DMS153 (cell line): ENCODE measurements around the gene AGT.
A peak's percentile ranks its signal among the peaks of the same experiment; 100 is the strongest.

Source experiments
- DNase-seq: peaks from one replicate; lab custom pipeline; 2025; lab: John Stamatoyannopoulos, UW

Gene AGT

DNA sequence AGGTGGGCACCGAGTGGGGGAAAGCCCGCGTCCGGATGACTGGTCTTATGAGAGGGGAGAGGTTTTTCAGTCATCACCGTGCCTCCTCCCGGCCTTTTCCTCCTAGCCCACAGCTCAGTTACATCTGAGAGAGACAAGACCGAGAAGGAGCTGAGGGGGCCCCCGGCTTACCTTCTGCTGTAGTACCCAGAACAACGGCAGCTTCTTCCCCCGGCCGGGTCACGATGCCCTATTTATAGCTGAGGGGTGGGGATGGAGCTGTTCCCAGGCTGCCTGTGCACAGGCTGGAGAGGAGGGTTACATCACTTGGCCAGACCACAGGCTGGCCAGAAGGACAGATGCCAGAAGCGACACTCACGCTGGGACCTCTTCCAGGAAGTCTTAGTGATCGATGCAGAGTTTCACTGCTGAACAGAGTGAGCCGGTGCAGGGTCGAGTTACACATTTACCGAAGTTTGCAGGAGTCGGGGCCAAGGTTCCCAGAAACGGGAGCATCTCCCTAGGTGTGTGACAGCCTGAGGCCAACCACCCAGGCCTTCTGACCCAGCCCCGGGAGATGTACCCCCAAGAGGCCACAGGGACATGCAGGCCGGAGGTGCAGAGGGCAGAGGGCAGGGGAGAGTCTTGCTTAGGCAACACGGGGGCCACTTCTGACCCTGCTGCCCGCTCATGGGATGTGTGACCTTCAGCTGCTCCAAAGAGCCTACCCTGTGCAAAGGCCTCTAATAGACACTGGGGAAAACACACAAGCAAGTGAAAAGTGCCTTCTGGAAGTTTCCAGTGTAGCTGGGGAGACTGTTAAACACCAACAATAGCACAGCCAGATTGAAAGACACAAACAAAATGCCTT is at the start of gene AGT:
AGT (minus strand) TSS at position 208 of the 850 bp plus-strand sequence. CDS start 3,299 bp downstream, outside the sequence.
- DNase-seq = no peak

DNA sequence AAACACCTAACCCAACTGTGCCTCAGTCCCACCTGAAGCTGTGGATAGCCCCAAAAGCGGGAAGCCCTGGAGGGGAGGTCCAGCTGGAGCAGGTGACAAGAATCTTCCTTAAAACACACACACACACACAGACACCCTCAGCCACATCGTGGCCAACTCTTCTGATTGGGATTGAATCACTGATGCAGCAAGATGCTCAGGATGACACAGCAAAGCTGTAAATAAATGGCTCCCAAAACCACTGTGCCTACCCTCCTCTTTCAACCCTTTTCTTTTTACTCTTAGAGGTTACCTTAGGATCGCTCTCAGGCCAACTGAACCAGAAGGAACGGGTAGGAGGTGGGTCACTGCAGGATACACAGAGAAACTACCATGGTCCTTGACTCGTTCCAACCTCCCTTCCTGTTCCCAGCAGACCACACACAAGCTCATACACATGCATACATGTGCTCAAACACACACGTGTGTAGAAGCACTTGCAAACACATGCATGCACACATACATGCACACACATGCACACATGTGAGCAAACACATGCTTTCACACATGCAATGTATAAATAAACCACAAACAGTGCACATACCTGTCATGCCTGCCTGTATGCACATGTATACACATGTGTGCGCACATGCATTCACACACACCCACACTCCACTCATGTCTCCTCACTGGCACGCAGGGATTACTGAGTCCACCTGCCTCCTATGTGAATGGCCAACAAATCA is 47.7 kb upstream of the AGT start:
- DNase-seq = no peak

DNA sequence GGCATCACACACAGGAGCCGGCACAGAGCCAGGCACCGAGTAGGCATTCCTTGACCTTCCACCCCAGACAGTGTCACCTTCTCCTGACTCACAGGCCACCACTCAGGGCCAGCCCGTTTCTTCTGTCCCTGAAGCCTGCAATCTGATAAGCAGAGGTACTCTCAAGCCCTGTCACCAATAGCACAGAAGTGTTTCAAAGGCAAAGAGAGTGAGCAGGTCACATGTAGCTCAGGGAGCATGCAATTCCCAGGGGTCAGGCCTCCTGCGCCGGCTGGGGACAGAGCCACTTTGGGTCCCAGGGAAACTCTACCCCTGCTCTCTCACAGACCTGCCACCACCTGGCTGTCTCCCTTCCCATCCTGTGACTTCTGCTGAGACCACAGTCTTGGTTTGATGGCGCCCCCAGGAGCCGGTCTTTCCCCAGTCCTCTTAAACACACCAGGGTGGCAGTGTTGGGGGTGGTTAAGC is 46.5 kb upstream of the AGT start:
- DNase-seq = peak; percentile 80

DNA sequence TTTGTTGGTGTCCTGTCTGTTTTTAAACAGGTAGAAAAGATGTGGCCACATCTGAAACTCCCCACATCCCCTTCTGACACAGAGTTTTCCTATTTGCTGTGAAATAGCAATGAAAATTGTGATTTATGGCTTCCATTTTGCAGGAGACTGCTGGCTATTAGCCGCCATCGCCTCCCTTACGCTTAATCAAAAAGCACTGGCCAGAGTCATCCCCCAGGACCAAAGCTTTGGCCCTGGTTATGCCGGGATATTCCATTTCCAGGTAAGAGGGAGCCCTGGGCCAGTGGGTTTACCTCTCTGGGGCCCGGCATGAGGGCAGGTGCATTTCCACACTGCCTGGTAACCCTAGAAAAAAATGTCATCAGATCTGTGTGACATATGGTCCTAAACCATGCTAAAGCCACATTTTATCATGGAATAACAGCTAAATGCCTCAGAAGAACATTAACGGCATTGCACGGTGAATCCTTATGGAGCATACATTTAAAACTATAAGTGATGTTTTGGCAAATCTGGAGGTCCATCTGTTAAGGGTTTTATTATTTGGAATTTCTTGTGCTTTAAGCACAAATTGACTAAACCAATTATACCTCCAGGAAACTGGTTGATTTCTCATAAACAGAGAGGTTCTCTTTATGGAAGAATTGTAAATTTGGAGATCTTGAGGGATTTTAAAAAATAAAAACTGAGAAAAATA is 45.6 kb upstream of the AGT start:
- no peak for DNase-seq

DNA sequence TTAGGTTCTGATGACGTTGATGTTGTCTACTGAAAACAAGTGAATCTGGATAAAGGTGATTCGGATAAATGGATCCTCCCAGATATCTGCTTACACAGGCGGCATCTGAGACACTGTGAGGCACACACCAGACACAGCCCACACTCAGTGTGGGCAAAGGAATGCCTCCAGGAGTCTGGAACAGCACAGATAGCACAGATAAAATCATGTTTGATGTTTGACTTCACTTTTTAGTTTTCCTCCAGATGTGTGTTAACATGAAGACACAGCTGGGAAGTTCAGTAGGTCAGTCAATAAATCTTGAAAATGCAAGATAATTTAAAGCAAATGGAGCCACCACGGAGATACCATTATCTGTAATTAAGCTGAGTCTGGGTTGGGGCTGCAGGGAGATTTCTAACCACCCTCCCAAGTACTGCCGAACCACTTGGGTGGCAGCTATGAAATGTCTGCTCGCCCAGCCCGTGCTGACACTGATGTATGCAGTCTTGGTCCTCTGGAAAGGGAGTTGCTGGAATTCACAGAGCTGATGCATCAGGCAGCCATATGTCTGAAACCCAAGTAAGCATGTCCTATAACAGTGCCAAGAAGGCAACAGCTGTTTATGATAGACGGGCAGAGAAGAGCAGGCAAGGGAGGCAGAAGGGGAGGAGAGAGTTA is 44.9 kb upstream of the AGT start:
- no peak for DNase-seq

DNA sequence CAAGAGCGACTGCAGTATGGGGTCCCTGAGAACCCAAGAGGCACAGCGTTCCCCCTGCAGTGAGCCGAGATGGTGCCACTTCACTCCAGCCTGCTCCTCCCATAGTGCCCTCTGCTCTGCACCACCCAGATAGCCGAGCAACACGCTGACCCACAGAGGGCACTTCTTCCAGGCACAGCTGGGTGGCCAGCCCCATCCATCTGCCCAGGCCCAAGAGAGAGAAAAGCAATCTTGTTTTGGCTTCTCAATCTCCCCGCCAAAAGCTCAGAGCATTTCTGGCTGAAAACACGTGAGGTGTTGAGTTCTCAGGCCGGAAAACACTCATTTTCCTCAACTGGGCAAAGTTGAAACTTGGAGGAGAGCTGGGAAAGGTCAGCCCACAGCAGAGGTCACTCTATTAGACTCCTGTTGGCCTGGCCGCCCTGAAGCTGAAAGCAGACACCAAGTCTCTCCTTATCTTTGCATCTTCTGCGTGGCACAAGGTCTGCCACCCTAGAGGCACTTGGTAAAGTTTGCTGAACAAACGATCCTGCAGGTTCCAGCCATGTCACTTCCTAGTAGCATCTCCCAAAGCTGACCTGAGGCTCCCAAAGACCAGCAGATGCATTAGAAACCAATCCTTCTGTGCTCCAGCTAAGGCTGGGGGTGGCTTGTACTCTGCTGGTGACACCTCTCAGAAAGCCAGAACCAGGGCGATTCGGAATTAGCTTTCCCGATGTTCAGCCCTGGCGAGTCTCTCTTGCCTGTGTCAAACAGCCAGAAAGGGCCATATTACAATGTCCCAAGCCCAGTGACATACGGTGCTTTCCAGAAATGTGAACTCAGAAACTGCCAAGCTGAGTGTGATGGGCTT is 44.2 kb upstream of the AGT start:
- no peak for DNase-seq

DNA sequence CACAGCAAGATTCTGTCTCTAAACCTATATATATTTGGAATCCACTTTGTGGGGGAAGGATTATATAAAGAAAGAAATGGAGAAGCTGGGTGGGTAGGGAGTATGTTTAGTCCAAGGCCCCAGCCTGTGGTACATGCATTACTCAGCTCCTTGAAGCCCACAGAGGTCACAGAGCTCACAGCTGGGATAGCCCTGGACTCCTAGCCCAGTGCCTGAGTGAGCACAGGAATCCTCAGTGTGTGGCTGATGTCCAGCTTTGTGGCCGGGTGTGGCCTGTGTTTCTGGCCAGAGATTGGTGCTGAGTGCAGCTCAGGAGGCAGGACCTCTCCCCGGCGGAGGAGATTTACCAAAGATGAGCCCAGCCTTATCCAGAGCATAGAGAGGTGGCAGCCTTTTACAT is 40.9 kb upstream of the AGT start:
- DNase-seq = no peak

DNA sequence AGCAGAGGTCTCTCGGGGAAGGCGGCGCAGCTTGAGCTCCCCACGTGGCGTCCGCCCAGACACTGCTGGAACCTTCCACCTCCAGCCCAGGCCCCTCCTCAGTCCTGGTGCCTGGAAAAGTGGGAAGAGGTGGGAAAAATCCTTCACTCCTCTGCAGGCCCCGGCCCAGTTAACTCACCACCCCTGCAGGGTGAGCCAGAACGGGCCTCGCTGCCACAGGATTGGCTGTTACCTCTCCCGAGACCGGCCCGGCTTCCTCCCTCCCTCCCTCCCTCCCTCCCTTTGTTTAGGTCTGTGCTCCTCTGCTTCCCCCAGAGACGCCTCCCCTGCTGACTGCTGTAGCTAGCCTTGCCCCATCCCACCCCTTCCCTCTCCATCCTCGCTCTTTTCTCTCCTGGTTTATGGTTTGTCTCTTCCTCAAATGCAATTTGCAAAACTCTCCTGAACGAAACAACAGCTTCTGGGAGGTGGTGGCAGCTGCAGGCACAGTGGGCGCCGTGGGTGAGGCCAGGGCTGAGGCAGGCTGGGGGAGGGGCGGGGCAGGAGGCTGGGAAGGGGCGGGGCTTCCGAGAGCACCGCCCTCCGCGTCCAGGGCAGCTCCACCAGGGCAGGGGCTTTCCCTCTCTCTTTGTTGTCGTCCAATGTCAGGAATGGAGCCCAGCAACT is 39.8 kb upstream of the AGT start:
- DNase-seq = peak; percentile 92

DNA sequence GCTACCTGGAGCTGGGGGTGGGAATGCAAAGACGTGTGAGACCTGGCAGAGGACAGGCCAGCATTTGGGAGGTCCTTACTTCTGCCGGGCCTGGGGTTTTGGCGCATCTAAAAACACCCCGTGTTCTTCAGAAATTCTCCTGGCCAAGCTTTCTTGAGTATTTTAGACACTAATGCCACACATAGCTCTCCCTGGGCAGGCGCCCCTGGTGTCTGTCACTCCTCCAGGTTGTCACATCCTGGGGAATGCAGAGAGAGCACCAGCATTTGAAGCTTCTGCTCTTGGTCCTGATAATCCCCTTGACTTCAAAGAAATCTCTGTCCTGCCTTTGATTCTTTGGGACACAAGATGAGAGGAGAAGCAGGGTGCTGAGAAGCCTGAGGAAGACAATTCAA is 39.3 kb upstream of the AGT start:
- no peak for DNase-seq

DNA sequence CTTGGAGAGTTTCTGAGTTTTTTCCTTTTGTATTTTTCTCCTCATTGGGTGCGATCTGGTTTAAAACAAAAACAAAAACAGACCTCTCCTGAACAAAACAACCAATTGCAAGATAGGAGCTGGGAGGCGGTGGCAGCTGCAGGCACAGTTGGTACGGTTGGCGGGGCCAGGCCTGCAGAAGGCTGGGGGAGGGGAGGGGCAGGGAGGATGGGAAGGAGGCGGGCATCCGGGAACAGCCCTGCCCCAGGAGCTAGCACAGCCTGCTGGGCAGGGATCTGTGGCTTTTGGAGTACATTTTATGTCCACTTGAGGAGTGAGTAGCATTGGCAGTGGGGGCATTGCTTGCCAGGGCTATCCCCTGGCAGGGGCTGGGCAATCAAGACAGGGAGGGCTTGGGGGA is 38.5 kb upstream of the AGT start:
- peak; percentile 94 for DNase-seq

DNA sequence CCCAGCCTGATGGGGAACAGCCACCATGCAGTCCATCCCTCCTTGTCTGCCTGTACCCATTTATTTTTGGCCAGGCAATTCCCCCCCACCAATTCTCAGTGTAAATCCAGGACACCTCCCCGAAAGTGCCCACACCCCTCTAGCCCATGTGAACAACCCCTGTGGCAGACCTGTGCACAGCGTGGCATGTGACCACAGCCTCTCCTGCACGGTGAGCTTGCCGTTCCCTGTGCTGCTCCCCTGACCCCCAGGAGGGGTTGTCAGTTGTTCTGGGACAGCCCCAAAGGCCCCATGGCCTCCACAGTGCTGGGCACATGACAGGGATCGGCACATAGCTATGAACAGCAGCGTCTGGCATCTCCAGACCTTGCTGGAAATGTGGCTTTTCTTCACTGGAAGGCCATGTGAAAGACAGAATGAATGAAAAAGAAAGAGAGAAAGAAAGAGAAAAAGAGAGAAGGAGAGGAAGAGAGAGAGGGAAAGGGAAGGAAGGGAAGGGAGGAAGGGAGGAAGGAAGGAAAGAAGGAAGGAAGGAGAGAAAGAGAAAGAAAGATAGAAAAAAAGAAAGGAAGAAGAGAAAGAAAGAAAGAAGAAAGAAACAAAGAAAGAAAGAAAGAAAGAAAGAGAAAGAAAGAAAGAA is 37.2 kb upstream of the AGT start:
- DNase-seq = no peak

DNA sequence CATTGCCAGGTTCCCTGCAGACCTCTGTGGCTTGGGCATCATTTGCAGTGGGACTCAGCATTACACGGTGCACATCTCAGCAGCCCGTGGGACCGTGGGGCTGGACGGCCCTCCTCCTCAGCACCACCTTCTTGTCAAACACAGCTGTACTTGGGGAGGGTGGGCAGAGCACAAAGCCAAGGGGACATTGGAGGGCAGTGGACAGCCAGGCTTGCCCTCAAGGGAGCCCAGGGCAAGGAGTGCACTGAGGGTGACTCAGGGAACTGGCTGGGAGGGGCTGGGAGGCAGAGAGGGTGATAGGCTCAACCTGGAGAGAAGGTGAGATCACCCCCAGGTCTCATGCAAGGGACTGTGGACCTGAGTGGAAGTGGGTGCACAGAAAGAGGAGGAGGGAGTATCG is 36.7 kb upstream of the AGT start:
- peak; percentile 34 for DNase-seq

DNA sequence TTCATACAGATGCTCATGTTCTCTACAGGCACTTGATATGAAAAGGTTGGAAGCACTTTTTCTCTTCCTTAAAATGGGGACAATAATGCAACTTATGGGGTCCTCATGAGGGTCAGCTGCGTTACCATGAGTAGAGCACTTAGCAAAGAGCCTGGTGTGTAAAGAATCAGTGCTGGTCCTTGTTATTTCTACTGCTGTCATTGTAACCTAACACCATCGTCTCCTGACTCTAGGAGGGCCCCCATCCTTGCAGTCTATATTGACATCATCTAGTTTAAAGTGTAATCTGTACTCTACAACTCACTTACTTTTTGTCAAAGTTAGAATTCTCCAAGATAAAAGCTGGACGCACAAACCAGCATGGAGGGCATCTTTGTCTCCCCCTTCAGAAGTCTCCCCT is 35.7 kb upstream of the AGT start:
- no peak for DNase-seq

DNA sequence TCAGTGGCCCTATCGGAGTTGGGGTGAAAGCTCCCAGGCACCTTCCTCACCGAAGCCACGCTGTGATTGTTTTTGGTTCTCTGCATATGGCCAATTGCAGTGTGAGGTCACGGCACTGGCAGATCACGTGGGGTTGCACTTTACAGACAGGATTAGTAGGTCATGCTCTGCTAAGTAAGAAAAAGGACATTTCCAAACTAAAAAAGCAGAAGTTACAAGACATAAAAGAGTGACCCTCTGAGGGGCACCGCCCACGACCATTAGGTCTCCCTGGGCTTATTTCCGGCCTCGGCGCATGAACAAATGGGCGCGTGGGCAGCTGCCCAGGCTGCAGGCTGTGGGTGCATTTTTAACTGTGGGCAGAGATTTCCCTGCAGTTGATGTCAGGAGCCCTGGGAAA is 35.2 kb upstream of the AGT start:
- DNase-seq = no peak

DNA sequence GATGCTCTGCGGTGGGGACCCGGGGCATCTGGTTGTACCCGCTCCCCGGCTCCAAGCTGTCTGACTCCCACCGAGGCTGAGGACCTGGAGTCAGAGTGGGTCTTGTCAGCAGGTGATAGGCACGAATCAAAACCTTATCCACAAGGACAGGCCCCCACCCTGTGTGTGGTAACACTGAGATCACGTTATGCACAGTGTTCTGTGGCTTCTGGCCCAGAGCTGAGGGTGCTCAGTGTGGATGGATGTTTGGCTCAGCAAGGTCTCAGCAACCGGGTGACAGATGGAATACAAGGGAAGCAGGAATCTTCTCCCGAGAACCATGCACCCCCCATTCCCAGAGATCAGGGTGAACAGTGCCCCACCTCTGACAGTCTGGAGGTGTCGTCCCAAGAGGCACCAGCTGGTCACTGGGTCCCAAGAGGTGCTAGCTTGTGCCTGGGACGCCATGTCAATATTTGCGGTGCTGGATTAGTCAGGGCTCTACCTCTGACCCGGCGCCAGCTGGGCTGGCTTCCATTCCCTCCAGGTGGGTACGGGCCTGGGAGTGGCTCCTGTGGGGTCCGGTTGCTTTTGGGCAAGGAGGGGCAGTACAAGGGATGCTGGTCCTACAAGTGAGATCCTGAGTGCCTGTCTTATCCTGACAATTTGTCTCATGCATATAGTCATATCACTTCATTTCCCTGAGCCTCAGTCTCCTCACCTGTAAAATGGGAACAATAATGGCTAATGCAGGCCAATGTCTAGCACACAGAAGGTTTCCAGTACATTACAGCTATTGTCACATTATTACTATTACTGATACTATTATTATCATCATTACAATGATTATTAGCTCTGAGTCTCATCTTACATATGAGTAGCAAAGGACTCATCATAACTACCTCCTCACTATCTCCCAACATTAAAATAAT is 34.2 kb upstream of the AGT start:
- no peak for DNase-seq

DNA sequence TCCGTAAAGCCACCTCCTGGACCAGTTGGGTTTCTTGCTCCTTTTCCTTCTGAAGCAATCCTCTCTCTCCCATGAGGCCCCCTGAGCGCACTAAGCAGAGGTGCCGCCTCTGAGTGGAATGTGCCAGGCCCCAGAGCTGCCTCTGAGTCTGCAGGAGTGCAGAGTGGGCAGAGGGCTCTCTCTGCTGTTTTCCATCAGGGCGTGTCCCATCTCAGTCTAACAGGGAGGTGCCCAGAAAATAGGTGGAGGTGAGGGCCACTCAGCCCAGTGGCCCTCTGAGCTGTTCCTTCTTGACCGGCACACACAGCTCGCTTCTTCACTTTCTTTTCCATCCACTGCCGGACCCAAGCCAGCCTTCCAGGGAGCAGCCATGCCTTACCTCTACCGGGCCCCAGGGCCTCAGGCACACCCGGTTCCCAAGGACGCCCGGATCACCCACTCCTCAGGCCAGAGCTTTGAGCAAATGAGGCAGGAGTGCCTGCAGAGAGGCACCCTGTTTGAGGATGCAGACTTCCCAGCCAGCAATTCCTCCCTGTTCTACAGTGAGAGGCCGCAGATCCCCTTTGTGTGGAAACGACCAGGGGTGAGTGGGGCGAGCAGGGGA is 33.3 kb upstream of the AGT start, which contains the start of gene CAPN9:
CAPN9 (plus strand) TSS at position 262 of the 604 bp plus-strand sequence; CDS start at position 371, 109 bp downstream.
- no peak for DNase-seq

DNA sequence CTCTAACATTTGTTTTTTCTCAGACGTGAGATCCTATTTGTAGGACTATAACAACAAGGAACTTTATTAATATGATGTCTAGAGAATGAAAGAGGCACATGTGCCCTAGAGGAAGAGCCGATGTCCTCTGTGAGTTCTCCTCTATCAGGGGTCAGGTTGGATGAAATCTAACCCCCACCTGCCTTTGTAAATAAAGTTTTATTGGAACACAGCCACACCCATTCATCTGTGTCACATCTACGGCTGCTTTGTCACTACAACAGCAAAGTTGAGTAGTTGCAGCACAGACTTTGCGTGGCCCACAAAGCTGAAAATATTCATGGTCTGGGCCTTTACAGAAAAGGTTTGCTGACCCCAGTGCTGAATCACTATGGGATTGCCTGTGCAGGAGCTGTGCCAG is 32.7 kb upstream of the AGT start:
- no peak for DNase-seq

DNA sequence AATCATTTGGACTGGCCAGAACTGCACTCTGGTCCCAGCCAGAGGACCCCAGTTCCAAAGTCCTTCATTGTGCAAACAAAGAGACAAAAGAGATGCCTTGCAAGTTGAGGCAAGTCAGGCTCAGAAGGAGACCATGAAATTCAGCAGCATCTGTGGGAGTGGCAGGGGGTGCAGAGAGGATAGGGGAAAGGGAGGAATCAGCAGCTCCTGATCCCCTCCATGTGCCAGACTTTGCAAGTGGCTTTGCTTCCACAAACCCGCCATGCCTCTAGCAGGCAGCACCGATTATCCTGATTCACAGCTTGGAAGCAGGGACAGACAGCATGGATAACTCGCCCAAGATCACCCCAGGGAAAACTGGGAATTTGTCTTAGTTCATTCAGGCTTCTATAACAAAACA is 31.1 kb upstream of the AGT start:
- DNase-seq = peak; percentile 56

DNA sequence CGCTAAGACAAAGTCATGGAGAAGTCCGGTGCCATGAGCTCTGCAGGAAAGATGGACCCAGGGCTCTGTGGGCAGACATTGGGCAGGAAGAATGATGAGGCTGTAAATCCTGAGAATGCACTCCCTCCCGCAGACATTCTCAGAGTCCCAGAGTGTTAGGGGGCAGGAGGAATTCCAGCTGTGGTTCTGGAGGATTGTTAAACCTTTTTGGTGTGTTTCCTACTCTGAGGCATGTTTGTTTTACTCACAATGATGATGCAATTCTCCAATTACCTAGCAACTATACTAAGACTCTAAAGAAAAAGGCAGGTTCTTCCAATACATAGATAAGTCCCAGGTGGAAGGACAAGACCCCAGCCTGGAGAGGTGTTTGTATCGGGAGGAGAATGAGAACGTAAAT is 30.5 kb upstream of the AGT start:
- DNase-seq = no peak
